Hematopoietic multipotent progenitor cell treated with erythropoietin and hydrocortisone succinate and interleukin-3 and kit ligand, for 6 days (in vitro differentiated cells): Measurements from ENCODE around the gene ARHGEF28.

Experiments used
- DNase-seq: peaks from one replicate; pipeline ENCODE4 v3.0.0-alpha.2; 2015

The ARHGEF28 gene

DNA sequence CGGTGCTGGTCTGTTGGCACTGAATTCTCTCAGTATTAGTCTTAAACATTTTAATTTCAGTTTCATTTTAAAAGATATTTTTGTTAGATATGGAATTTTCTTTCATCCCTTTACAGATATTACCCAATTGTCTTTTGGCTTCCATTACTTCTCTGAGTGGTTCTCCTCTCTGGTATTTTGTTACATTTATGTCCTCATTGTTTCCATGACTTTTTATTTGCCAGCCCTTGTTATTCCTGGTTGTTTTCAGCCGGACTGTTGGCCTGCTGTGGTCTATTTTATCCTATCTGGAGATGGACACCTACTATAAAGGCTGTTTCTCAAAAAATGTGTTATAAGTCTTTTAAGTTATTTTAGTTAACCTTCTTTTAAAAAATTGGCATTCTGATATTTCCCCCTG, 117.2 kb downstream of the ARHGEF28 start:
- DNase-seq = no peak

DNA sequence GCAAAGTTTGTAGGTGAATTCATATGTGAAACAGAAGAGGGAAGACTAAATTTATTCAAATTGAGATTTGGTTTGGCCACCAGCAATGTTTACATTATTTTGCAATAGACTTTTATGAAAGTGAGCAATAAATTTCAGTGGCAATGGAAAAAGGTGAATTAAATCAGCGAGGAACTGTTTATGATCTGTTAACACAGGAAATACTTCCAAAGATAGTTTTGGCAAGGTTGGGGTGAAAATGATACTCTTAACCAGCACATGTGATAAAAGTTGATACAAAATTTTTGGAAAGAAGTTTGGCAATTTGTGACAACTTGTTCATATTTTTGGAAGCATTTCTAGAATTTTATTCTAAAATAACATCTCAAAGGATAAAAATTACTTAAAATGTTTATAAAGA, 119.8 kb downstream of the ARHGEF28 start:
- DNase-seq = no peak

DNA sequence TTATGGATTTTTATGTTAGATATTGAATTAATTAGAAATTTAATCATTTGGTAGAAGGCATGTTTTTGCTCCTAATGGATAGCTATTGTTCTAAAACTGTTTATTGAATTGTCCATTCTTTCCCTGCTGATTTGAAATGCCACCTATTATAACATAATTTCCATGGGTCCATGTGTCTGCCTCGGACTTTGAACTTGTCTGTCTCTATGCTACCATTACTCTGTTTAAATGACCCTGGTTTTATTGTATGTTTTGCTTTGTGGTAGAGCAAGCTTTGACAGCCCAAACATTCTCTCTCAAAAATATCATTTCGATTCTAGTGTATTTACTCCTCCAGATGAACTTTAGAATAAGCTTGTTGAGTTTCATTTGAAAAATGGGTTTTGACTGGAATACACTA, 120.6 kb downstream of the ARHGEF28 start:
- DNase-seq = no peak

DNA sequence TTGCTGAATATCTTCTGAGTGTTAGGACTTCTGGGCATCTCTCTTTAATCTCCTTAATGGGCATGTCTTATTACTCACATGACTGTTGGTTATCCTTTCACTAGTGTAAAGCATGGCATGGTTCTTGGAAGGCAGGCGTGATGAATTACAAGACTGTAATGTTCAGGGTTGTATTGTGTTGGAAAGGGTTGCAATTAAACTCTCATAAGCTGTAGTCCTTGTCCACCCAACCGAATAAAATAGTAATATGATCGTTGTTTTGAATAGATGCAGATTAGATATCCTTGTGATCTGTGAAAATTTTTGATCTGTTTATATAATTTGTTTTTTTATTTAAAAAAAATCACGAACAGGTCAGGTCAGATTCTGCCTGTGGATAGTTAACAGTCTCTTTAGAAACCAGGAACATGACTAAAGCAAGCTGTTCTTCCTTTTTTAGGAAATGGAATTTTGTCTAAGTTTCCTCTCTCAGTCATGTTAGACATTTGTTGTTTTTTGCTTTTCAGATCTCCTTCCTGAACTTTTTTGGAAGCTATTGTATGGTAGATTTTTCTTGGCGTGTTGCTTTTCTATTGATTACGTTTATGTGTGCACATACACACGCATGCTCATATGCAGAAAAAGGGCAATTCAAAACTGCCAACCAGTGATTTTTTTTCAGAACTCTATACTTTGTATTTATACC, 121.8 kb downstream of the ARHGEF28 start:
- no peak for DNase-seq

DNA sequence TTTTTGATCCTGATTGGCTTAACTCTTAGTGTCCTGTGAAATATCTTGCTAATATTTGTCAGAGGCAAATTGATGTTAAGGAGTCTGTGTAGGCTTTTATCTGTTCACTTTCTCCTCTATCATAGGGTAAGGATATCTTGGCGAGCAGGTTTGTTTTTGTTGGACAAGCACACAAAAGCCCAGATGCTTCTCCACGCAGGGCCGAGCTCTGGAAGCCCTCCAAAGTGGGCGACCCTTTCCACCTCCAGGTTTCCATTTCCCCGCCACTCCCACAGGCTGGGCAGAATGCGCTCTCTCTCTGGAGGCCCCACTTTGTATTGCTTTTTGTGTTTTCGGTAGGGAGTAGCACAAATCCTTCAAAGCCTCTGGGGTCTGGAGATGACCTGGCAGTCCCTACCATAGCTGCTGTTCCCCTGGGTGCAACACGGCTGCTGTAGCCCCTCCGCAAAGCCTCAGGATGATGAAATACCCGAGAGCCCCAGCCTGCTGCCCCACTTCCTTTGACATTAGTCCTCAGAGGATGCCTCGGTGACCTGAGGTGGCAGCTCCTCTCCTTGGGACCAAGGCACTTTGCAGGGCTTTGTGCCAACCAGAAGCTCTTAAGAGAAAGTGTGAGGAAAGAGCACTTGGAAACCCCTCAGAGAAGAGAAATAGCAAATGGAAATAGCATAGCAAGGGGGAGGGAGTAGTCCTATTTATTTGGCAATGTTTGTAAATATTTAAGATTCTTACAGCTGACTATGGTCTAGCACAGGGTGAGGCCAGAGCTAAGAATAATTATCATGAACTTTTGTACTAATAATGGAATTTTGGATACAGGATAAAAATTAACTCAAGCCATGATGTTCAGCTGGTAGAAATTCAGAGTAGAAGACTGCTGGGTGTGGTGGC, 122.8 kb downstream of the ARHGEF28 start:
- no peak for DNase-seq

DNA sequence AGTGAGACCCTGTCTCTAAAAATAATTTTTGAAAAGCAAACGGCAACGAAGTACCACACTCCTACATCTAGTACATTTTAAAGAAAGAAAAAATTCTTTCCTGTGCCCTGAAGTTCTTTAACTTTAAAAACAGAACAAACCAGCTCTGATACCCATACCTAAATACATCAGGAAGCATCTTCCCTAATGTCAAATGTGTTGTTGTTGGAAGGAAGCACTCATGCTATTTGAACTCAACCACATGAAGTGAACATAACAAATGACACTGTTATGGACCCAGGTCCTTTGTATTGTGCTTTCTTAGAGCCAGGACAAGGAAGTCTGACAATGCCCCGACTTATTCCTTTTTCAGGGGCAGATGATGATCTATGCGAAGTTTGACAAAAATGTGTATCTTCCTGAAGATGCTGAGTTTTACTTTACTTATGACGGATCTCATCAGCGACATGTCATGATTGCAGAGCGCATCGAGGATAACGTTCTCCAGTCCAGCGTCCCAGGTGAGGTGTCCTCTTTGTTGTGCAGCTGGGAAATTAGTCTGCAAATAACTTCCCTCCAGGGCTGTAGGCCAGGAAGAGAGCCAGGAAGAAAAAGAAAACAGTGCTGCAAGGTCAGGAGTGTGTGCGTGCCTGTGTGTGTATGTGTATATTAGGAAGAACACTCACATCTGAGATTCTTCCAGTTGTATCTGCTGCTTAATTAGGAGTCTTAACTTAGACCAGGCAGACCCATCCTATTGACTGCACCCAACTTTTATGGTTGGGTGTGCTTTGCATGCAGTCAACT, 123.7 kb downstream of the ARHGEF28 start:
- no peak for DNase-seq

DNA sequence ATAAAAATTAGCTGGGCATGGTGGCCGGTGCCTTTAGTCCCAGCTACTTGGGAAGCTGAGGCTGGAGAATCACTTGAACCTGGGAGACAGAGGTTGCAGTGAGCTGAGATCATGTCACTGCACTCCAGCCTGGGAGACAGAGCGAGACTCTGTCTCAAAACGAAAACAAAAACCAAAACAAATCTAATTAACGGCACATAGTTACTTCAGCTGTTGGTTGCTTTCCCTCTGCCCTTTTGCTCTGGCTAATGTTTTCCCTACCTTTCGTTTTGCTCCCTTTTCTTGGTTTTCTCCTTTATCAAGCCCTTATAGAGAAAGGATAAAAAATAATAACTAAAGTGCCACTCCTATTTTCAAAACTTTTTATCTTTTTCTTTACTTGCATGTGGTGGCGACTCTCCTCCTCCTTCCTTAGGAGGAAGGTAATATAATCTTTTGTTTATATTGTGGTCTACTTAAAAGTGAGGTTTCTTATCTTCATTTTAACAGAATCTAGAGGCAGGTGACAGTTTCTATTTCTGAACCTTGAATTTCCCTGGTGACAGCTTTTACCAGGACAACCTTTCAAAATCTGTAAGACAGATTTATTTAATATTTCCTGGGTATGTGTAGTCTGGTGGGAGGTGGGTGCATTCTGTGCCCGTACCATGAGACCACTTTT, 125.4 kb downstream of the ARHGEF28 start:
- no peak for DNase-seq

DNA sequence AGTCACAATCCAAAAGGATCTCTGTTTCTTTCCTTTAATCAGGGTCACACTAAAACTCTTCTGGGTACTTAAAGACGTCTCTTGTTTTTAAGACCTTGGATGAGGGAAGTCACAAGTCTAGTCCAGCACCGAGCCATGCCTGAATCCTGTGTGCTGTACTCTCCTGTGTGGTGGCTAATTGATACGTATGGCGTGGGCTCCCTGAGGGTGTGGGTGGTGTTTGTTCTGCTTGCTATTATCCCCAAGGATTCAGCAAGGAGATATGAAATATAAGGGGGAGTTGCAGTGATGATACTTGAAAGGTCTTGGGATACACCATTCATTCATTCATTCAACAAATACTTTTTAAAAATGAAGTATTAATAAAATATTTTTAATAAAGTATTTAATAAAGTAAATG, 128.3 kb downstream of the ARHGEF28 start:
- DNase-seq = no peak

DNA sequence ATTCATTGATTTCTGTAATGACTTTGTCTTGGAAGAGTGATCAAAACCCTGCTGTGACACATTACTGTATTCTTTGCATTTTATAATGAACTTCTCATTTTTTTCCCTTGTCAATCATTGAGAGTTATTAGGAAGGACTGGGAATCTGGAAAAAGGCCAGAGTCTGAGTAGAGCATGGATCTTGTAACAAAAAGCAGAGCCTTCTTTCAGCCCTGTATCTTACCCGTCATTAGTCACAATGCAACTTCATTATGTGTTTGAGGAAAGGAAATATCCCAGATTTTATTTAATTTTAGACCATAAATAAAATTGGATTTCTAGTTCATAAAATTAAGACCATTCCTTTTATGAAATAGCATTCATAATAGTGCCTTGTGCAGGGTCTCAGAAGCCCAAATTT, 131.4 kb downstream of the ARHGEF28 start:
- no peak for DNase-seq

DNA sequence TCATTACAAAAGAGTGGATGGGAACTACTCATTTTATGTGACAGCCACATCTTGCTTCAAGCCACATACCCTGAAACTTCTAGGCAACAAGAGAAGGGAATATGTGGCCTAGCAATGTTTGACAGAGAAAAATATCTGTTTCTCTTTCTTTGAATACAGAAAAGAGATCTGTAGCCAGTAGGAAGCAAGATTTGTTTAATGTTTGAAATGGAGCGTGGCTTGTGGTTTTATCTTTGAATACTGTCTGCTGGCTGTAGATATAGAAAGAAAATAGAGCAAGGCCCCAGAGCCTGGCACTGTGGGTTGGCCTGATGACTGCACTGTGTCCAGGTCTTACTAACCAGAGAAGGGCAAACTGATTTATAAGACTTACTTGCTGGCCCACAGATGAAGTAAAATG, 133.8 kb downstream of the ARHGEF28 start:
- DNase-seq = peak; percentile 3

DNA sequence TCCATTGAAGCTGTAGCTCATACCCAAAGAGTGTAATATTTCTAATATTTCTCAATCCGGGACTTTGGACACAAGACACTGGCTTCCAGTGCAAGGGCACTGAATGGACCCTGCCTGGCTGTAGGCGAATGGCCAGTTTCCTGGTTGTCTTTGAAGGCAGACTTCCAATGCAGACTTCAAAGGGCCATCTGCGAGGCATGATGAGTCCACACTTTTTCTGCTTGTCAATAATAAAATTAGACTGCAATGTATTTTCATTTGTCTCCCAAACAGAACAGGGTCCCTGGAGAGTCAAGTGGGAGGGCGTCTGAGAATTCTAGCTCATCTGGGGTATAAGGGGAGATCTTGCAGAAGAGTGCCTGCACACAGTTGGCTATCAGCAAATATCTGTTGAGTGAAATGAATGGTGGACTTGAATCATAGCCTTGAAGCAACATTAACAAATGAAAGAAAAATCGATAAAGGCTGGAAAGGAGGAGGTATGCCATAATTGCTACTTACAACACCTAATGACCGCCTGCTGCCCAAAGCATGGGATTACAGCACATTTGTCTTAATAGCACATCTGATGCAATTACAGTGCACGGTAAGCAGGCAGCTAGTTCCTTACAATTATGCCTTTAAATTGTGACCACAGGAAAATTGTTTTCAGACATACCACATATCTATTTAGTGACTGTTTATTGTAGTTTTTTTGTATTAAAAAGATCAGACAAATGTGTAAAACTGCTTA, 137.5 kb downstream of the ARHGEF28 start:
- no peak for DNase-seq

DNA sequence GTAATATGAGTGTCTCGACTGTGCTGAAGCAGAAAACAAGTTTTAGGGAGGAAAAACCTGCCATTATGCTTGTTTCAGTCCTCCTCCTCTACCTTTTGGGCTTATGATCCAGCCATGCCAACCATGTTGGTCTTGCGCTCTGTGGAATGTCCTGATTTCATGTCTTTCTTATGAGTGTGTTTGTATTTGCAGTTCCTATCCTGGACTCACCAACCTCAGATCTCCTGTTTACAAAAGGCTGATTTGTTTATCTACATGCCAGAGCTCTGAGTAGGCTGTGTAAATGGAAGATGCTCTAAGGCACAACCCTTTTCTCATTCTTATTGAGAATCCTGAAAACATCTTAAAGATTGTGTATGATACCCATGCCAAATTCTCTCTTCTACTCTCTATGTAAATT, 138.6 kb downstream of the ARHGEF28 start:
- DNase-seq = no peak

DNA sequence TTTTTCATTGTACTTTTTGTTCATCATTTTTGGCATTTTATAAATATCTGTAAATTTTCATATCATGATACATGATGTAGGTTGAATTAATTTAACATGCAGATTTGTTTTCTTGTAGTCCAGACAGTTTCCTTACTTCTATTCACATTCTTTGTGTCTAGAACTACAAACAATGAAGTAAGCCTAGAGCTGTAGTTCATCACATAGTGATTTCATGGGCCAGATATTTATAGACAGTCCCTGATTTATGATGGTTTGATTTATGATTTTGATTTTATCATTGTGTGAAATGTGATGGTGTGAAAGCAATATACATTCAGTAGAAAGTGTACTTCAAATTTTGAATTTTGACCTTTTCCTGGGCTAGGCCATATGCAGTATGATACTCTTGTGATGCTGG, 139.0 kb downstream of the ARHGEF28 start:
- DNase-seq = no peak

DNA sequence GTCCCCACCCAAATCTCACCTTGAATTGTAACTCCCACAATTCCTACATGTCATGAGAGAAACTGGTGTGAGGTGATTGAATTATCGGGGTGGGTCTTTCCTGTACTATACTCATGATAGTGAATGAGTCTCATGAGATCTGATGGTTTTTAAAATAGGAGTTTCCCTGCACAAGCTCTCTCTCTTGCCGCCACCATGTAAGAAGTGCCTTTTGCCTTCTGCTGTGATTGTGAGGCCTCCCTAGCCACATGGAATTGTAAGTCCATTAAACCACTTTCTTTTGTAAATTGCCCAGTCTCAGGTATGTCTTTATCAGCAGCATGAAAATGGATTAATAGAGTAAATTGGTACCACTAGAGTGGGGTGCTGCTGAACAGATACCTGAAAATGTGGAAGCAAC, 140.9 kb downstream of the ARHGEF28 start:
- DNase-seq = no peak

DNA sequence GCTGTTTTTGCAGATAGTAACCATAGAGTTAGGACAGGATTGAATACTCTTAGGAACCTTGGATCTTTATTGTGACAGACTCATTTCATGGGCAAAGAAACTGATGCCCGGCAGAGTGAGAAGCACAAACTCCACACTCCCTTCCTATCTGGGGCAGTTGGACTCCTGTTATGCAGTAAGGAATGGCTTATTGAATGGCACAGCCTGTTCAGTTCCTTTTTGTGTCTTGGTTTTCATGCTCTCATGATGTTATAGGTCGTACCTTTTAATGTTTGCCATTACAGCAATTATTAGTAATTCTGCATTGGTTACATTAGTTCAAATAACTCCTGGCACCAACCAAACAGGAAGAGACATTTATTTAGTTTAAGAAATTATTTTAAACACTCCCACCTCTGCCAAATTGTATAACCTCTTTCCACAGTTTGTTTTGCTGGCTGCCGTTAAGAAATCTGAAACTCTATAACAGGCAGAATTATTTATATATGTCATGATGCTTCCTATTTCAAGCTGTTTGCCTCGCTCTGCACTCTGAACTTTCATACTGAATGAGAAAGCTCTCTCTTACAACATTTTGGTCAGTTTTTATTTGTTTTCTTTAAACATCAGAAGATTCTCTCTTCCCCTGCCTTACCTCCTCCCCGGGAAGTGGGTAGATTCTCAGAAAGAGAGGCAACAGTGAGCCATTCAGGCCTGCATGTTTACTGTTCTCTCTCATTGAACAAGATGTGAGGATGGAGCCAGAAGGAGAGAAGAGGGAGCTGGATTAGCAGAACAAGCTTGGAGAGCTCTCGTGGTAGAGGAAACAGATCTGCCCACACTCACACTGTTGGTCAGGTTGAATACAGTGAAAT, 144.4 kb downstream of the ARHGEF28 start:
- DNase-seq = no peak

DNA sequence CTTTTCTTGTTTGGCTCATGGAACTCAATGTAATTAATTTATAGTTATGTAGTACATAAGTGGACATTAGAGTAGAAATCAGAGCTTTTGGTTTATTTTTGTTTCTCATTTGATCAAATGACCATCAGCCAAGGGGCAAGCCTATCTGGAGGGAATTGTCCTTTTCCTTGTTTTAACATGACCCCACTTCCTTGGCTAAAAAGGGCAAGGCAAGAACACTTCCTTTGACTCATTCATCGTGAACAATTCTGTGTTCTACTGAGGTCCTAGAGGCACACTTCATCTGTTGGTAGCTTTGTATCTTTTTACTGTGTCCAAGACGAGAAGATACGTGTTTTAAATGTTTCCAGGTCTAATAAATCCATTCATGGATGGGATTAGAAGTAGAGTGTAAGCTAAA, 148.9 kb downstream of the ARHGEF28 start:
- no peak for DNase-seq

DNA sequence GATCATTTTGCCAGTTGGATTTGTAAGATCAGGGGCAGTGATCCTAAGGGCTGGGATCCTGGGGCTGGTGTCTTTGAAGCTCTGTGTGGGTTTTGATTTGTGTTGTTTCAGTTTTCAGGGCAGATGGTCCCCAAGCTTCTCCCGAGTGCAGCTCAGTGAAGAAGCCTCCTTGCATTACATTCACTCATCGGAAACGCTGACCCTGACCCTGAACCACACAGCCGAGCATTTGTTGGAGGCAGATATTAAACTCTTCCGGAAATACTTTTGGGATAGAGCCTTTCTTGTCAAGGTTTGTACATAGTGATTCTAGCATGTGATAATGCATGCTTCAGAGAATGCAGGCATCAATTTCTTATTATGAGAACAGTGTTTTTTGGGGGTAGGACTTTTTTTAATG, 150.4 kb downstream of the ARHGEF28 start:
- DNase-seq = no peak

DNA sequence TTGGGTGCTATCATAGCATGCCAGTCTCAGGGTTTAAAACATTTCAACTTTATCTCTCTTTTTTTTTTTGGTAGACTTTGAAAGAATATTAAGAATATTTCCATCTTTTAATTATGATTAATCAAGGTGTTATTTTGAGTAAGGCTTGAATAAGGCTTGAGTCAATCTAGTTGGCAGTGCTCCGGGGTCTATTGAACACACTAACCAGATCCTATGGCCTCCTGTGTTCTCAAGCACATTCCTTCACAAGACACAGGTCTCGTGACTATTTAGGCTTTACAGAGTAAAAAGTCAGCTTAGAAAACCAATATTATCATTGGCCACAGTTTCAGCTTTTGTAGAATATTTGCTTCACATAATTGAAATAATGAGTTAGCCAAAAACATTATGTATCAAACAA, 151.2 kb downstream of the ARHGEF28 start:
- DNase-seq = no peak

DNA sequence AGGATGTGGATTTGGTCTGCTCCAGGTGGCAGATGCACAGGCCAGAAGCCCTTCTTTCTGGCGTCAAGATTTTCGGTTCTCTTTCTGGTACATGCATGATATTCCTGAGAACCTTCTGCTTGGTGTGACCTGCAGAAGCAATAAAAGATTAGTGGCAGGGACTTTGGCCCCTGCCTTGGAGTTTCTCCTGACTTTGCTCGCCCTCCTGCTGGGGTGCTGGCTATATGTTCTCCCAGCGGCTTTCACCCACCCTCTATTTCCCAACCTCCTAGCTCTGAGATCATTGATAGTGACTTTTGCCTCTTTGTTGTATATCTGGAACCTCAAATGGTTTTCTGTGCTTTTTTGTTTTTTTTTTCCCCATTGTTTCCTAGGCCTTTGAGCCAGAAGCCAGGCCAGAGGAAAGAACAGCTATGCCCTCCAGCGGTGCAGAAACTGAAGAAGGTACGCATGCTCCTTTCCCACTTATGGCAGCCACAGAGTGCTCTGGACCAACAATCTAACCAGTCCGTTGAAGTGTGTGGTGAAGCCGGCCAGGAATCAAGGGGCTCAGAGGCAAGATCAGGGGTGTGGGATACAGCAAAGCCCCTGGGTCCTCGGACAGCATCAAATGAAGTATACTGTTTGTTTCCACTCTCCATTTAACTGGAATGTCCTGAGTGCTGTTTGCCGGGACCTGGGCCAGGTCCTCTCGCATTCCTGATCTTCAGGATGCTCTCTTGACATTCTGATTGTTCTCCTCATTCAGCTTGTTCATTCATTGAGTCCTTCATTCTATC, 154.5 kb downstream of the ARHGEF28 start:
- DNase-seq = no peak

DNA sequence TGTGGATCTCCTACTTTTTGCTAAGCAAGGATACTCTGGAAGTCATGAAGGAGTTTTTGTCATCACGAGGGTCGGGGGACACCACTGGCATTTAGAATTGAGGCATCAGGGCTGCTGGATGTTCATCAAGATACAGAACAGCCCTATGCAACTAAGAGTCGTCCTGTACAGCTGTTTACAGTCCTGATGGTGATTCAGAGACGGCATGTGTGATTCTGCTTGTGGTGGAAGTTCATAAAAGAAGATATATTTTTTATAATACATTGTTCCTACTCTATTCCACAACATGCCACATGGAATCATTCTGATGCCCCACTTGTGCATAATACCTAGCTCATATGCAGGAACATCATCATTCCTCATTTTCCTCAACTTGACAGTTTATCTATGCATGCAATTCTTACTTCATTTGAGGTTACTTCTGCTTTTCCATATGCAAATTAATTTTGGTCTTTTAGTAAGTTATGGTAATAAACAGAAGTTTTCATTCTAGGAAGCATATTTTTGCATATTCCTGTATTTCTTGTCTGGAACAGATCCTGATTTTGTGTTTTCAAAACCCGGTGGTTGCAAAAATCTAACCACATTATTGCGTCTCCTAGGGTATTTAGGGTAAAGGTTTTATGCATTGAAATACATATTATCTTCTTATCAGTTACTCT, 155.2 kb downstream of the ARHGEF28 start:
- DNase-seq = no peak
